ENCODE data around the gene TIMP3. TPM values are rescaled to one million over a fixed set of nuclear protein-coding genes. Genes with fewer than 3 reads are reported as not detected.

Gene TIMP3
- total RNA-seq, 3 donors from 2014 or later = 269 to 1,246 (median 290) TPM

DNA sequence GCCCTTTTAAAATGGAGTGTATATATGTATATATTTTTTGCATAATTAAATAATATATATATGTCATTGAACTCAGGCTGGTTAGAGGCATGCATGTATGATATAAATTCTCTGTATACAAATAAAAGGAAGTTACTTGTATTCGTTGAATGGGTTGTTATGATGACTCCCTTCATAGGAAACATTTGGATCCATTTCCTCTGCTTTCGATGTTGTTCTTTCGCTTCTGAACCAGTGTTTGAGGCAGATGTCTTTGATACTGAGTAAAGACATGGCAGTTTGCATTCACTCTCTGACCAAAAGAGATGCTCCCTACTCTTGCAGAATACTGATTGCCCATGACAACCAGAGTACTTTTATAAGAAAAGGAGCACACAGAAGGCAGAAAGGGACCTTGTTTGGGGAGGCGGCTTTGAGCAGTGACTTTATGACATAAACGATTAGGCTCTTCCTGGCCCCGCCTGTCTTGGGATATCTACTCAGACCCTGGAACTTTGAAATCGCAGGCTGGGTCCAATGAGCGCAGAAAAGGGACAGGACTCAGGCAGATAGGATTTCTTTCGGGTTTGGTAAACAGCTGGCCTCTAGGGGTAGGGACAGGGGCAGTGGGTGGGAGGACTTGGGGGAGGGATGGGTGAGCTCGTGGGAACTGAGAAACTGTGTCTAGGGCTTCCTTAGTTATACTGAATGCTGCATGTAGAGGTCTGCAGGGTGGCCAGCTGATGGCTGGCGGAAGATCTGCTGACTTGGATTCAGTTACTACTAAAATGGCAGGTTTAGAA lies 23.2 kb downstream of the TIMP3 start:
- H3K27ac ChIP-seq = peak overlapping the region in 1 of 2 donors; percentile 27
- intact Hi-C loops (cut with DNase I; ENCODE audit: low total_unique reads) = no loop called here
- no peaks in the 10 kb centered on the region for H3K36me3 ChIP-seq
- DNase-seq (ENCODE audit: low spot score in 2 of 2) = no peak
- H3K4me1 ChIP-seq = no peaks in the 10 kb centered on the region
- H3K4me3 ChIP-seq = no peak overlapping the region
- no peak for TF ChIP-seq POLR2AphosphoS5 (IDR thresholded peaks at IDR 0.05)
- TF ChIP-seq, protein P1, sequence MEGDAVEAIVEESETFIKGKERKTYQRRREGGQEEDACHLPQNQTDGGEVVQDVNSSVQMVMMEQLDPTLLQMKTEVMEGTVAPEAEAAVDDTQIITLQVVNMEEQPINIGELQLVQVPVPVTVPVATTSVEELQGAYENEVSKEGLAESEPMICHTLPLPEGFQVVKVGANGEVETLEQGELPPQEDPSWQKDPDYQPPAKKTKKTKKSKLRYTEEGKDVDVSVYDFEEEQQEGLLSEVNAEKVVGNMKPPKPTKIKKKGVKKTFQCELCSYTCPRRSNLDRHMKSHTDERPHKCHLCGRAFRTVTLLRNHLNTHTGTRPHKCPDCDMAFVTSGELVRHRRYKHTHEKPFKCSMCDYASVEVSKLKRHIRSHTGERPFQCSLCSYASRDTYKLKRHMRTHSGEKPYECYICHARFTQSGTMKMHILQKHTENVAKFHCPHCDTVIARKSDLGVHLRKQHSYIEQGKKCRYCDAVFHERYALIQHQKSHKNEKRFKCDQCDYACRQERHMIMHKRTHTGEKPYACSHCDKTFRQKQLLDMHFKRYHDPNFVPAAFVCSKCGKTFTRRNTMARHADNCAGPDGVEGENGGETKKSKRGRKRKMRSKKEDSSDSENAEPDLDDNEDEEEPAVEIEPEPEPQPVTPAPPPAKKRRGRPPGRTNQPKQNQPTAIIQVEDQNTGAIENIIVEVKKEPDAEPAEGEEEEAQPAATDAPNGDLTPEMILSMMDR (IDR thresholded peaks at IDR 0.05) = no peak
- H3K9me3 ChIP-seq = no peaks in the 10 kb centered on the region
- H3K27me3 ChIP-seq = no peaks in the 10 kb centered on the region

DNA sequence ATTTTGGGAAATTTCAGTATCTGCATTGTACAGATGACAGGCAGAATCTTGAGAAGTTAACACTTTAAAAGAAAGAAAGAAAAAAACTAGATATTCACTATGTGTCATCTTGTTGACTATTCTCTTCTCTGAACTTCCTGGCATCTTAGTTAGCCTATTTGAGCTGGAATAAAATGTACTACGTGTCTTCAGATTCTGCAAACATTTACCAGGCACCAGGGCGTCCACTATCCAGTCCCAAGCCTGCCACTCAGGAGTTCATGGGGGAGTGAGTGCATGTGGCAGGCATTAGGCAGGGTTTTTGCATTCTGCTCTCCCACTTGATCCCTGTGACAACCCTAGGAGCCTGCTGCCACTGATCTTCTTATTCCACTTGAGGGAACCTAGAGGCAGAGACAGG lies 25.0 kb downstream of the TIMP3 start:
- no peaks in the 10 kb centered on the region for H3K36me3 ChIP-seq
- H3K27me3 ChIP-seq = no peaks in the 10 kb centered on the region
- no peak for DNase-seq (ENCODE audit: low spot score in 2 of 2)
- H3K4me1 ChIP-seq = no peaks in the 10 kb centered on the region
- peak overlapping the region; percentile 37 to 74 for H3K27ac ChIP-seq
- intact Hi-C loops (cut with DNase I; ENCODE audit: low total_unique reads) = no loop called here
- H3K9me3 ChIP-seq = no peaks in the 10 kb centered on the region
- no peak overlapping the region for H3K4me3 ChIP-seq
- TF ChIP-seq POLR2AphosphoS5 (IDR thresholded peaks at IDR 0.05) = no peak
- TF ChIP-seq, protein P1 (IDR thresholded peaks at IDR 0.05) = no peak
- no peak for TF ChIP-seq POLR2A (IDR thresholded peaks at IDR 0.05)

DNA sequence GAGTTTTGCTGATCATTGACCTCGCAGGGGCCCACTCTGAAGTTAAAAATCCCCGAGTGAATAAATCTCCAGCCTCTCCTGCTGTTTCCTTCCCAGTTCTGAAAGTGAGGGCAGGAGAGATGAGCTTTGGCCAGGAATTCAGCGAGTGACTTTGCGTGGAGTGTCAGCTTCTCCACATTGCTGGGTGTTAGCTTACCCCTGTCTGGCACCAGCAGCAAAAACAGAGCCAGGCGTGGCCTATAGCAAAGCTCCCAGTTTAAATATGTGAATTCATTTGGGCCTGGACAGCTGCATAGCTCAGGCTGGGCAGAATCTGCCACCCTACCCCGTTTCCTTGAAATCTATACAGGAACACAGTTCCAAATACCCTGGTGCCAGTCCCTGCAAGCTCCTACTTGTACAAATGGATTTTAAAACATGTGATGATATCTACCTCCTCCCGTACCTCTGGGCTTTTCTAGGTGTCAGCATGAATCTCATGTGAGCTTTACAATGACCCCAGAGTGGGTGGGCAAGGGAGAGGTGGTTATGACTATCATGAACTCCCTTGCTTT lies 25.6 kb downstream of the TIMP3 start:
- Histone ChIP-seq H3K27ac (peak overlapping the region; percentile 37 to 74), H3K36me3 (no peaks in the 10 kb centered on the region), H3K27me3 (no peaks in the 10 kb centered on the region), H3K4me1 (no peaks in the 10 kb centered on the region), H3K4me3 (no peak overlapping the region), H3K9me3 (no peaks in the 10 kb centered on the region)
- TF ChIP-seq, protein P1 (IDR thresholded peaks at IDR 0.05) = no peak
- no peak for TF ChIP-seq POLR2A (IDR thresholded peaks at IDR 0.05)
- no peak for TF ChIP-seq POLR2AphosphoS5 (IDR thresholded peaks at IDR 0.05)
- DNase-seq (ENCODE audit: low spot score in 2 of 2) = peak in 1 of 2 donors; percentile 12
- intact Hi-C loops (cut with DNase I; ENCODE audit: low total_unique reads) = no loop called here

DNA sequence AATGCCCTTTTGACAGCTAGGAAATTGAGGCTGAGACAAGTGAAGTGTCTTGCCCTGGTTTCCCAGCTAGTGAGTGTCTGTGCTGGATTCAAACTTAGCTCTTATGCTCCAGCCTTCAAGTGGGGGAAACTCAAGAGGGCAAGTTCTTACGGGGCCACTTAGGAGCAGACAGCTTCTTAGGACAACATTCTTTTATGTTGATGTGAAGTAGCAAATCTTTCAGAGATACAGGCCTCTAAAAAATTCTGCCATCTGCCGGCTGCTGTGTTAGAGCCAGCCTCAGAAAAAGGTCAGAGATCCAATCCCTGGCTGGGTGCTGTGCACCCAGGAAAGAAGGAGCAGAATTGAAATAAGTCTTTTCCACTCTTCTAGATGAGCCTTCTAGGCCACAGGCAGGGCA lies 26.6 kb downstream of the TIMP3 start:
- DNase-seq (ENCODE audit: low spot score in 2 of 2) = peak in 1 of 2 donors; percentile 15
- Histone ChIP-seq H3K36me3 (no peaks in the 10 kb centered on the region), H3K27ac (peak overlapping the region in 1 of 2 donors; percentile 74), H3K4me1 (no peaks in the 10 kb centered on the region), H3K27me3 (no peaks in the 10 kb centered on the region), H3K4me3 (no peak overlapping the region), H3K9me3 (no peaks in the 10 kb centered on the region)
- TF ChIP-seq, protein P1 (IDR thresholded peaks at IDR 0.05) = no peak
- TF ChIP-seq POLR2AphosphoS5 (IDR thresholded peaks at IDR 0.05) (no peak), POLR2A (IDR thresholded peaks at IDR 0.05) (no peak)
- intact Hi-C loops (cut with DNase I; ENCODE audit: low total_unique reads) = no loop called here

DNA sequence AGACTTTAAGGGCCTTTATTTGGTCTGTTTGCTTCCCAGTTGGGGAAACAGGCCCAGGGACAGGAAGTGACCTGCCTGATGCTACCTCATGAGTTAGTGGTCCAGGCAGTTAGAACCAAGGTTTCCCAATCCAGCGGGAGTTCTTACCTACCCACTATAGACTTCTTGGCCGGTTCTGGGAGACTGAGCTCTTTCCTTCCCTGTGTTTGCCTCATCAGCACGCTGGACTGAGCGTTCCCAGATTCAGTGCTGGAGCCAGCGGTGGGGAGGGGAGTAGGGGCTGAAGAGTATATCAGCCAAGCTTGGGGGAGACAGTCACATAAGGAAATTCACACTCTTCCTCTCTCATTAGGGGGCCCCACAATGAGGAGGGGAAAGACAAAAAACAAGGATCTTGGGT lies 27.1 kb downstream of the TIMP3 start:
- Histone ChIP-seq H3K27ac (peak overlapping the region in 1 of 2 donors; percentile 74), H3K4me3 (no peak overlapping the region), H3K4me1 (no peaks in the 10 kb centered on the region), H3K36me3 (no peaks in the 10 kb centered on the region), H3K27me3 (no peaks in the 10 kb centered on the region), H3K9me3 (no peaks in the 10 kb centered on the region)
- intact Hi-C loops (cut with DNase I; ENCODE audit: low total_unique reads) = no loop called here
- peak in 1 of 2 donors; percentile 25 for DNase-seq (ENCODE audit: low spot score in 2 of 2)
- TF ChIP-seq, protein P1 (IDR thresholded peaks at IDR 0.05) = no peak
- TF ChIP-seq POLR2A (IDR thresholded peaks at IDR 0.05) (no peak), POLR2AphosphoS5 (IDR thresholded peaks at IDR 0.05) (no peak)

Data from breast epithelium (tissue), 4 donors.